GM20000 (cell line): Measurements from ENCODE around the gene PIK3C2G.

Experiments
- DNase-seq: peaks from one replicate; pipeline ENCODE4 v3.0.0; 2012; ENCODE audit warnings: low spot score
- TF ChIP-seq, protein P1 (sequence below): IDR thresholded peaks from 2 replicates; pipeline ENCODE4 v1.5.1; 2012; ENCODE audit warnings: mild to moderate bottlenecking, control low read depth; ENCODE audit errors: extremely low read depth, missing control alignments

Gene PIK3C2G

DNA sequence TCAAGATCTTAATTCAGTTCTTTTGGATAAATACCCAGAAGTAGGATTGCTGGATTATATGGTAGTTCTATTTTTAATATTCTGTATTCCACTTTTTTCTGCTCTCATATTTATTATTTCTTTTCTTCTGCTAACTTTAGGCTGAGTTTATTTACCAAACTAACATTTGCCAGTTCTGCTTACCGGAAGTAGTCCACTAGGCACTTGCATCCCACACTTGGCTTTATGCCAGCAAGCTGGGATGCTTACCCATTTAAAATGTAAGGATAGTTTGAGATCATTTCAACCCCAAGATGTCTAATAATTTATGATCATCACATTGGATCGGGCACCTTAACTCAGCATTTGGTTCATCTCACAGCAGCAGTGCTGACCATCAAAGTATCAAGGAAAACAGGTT lies 96.8 kb downstream of the PIK3C2G start:
- TF ChIP-seq, protein P1, sequence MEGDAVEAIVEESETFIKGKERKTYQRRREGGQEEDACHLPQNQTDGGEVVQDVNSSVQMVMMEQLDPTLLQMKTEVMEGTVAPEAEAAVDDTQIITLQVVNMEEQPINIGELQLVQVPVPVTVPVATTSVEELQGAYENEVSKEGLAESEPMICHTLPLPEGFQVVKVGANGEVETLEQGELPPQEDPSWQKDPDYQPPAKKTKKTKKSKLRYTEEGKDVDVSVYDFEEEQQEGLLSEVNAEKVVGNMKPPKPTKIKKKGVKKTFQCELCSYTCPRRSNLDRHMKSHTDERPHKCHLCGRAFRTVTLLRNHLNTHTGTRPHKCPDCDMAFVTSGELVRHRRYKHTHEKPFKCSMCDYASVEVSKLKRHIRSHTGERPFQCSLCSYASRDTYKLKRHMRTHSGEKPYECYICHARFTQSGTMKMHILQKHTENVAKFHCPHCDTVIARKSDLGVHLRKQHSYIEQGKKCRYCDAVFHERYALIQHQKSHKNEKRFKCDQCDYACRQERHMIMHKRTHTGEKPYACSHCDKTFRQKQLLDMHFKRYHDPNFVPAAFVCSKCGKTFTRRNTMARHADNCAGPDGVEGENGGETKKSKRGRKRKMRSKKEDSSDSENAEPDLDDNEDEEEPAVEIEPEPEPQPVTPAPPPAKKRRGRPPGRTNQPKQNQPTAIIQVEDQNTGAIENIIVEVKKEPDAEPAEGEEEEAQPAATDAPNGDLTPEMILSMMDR: no peak
- DNase-seq: no peak

DNA sequence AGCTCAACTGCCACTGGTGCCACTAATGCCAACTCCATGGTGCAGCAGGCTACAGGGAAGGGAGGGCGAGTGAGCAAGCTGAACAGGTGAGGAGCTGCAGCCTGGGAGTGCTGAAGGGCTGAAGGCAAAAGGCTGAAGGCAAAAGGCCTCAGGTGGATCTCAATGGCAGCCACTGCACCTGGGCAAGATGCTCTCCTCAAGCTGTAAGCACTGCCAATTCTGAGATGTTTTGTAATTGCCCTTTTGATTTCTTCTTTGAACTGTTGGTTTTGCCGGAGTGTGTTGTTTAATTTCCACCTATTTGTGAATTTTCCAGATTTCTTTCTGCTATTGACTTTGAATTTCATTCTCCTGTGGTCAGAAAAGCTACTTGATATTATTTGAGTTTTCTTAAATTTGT lies 97.6 kb downstream of the PIK3C2G start:
- DNase-seq: no peak

DNA sequence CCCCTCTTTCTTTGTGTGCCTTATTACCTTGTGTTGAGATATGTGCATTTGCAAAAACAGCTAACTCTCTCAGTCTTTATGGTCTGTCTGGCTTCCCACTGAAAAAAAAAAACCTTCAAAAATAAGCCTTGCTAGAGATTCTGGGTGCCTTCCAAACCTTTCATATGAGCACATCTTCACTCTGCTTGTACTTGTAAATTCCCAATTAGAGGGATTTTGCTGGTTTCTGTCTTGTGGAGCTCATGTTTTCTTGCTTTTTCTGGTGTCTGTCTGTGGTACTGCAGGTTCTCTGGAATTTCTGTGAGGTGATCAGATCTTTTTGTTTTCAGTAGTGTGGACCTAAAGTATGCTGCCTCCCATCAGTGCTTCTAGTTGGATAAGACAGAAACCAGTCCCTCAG lies 100.1 kb downstream of the PIK3C2G start:
- TF ChIP-seq, protein P1: no peak
- no peak for DNase-seq

More for the DNA sequence above, 97.6 kb downstream of the PIK3C2G start:
- TF ChIP-seq, protein P1: no peak

DNA sequence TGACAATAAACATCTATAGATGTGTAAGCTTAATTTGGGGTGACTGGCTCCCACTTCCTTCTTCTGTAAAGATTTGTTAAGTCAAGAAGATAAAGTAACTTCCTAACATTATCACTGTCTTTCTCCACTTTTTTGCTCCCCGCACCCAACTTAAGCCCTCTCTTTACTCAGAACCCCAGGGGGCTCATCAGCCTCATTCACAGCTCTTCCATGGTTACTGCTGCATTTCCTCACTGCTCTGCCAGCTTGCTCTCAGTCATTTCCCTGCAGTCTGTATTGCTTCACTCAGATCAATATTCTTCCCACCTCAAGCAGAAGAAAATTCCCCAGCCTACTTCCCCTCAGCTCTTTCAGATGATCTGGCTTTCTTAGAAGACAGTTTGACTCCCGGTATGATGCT lies 102.0 kb downstream of the PIK3C2G start:
- TF ChIP-seq, protein P1: no peak
- no peak for DNase-seq

DNA sequence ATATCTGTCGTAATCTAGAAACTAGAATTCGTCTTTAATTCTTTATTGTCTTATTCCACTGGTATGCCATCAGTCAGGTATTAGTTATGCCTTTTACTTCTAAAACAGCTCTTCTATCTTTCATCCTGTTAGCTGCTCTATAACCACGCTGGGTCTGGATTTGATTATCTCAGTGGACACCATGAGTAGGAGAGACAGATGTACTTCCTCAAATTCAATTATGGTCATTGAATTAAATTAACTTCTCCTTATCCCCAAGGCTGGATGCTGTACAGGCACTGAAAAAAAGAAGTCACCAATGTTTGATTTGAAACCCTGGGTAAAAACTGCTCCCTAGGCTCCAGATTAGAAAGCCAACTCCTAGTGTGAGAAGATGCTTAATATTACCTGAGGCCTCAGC lies 107.3 kb downstream of the PIK3C2G start:
- no peak for DNase-seq
- TF ChIP-seq, protein P1: no peak

DNA sequence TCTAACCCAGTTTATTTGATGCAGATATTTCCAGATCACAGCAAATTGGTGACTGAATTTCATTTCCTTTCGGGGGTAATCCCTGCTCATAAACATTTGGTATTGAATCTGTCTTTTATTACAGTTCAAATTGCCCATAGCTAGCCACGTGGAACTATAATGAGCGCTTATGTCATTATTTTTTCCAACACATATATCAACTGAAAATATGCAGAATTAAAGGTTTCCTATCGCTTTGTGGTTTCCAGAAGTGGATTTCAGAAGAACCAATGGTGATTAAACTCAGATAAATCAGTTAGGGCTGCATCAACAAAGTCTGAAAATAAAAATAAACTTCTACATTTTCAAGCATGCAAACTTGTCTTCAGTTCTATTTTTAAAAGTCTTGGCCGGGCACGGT lies 111.9 kb downstream of the PIK3C2G start:
- no peak for DNase-seq
- TF ChIP-seq, protein P1: no peak

DNA sequence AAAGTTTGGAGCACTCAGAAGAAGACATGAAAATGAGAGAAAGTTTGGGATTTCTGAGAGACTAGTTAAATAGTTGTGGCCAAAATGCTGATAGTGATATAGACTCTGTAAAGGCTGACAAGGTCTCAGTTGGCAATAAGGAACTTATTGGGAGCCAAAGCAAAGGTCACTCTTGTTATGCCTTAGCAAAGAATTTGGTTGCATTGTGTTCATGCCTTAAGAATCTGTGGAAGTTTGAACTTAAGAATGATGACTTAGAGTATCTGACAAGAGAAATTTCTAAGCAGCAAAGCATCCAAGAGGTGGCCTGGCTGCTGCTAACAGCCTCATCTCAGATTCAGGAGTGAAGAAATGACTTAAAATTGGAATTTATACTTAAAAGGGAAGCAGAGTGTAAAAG lies 113.8 kb downstream of the PIK3C2G start:
- DNase-seq: no peak
- TF ChIP-seq, protein P1: no peak
